Fibroblast of skin of abdomen (primary cell): Measurements from ENCODE around the gene MBP.

Source experiments
- DNase-seq: peaks from one replicate; pipeline ENCODE4 v3.0.0-alpha.2; 2013

Gene MBP

GRCh38 chr18:77151033-77151771, 18.6 kb upstream of the MBP start:
- no peak for DNase-seq

GRCh38 chr18:77150588-77150987, 18.0 kb upstream of the MBP start:
- no peak for DNase-seq

- no peak for DNase-seq
Measured at GRCh38 chr18:77148289-77148688, 15.7 kb upstream of the MBP start.

GRCh38 chr18:77147418-77147852, 14.9 kb upstream of the MBP start:
- peak; percentile 57 for DNase-seq

GRCh38 chr18:77146249-77147080, 13.9 kb upstream of the MBP start:
- no peak for DNase-seq

GRCh38 chr18:77145364-77145901, 12.8 kb upstream of the MBP start:
- no peak for DNase-seq

GRCh38 chr18:77144451-77145118, 12.0 kb upstream of the MBP start:
- DNase-seq, result no peak

GRCh38 chr18:77144046-77144445, 11.5 kb upstream of the MBP start:
- DNase-seq, result no peak

- DNase-seq, result no peak
Measured at GRCh38 chr18:77143196-77143595, 10.6 kb upstream of the MBP start.

GRCh38 chr18:77141401-77142118, 9.0 kb upstream of the MBP start:
- no peak for DNase-seq

- no peak for DNase-seq
Measured at GRCh38 chr18:77140439-77141109, 8.0 kb upstream of the MBP start.

GRCh38 chr18:77140030-77140429, 7.4 kb upstream of the MBP start:
- no peak for DNase-seq

GRCh38 chr18:77139619-77140018, 7.0 kb upstream of the MBP start:
- no peak for DNase-seq

GRCh38 chr18:77138270-77138669, 5.7 kb upstream of the MBP start:
- no peak for DNase-seq

GRCh38 chr18:77137851-77138250, 5.3 kb upstream of the MBP start:
- no peak for DNase-seq

GRCh38 chr18:77136871-77137665, 4.5 kb upstream of the MBP start:
- no peak for DNase-seq

GRCh38 chr18:77136076-77136718, 3.6 kb upstream of the MBP start:
- no peak for DNase-seq

GRCh38 chr18:77135339-77136075, 2.9 kb upstream of the MBP start:
- DNase-seq, result no peak

- DNase-seq, result no peak
Measured at GRCh38 chr18:77134611-77135010, 2.0 kb upstream of the MBP start.
